LNCaP clone FGC (cell line): ENCODE results near the gene DIPK2B.
A peak's percentile ranks its signal among the peaks of the same experiment; 100 is the strongest.

Experiments
- DNase-seq: peaks from one replicate; pipeline ENCODE4 v3.0.0-alpha.2; 2011; ENCODE audit warnings: low read depth
- H3K4me3 ChIP-seq: 2 replicates; pipeline ENCODE4 v1.5.1; 2011; ENCODE audit warnings: mild to moderate bottlenecking, low read depth, low read length, control low read depth
- TF ChIP-seq, protein P1 (sequence below): IDR thresholded peaks from 2 replicates; pipeline ENCODE4 v1.5.1; 2012; ENCODE audit warnings: mild to moderate bottlenecking; ENCODE audit not compliant: control insufficient read depth, insufficient read depth; ENCODE audit errors: extremely low read depth

Gene DIPK2B

DNA sequence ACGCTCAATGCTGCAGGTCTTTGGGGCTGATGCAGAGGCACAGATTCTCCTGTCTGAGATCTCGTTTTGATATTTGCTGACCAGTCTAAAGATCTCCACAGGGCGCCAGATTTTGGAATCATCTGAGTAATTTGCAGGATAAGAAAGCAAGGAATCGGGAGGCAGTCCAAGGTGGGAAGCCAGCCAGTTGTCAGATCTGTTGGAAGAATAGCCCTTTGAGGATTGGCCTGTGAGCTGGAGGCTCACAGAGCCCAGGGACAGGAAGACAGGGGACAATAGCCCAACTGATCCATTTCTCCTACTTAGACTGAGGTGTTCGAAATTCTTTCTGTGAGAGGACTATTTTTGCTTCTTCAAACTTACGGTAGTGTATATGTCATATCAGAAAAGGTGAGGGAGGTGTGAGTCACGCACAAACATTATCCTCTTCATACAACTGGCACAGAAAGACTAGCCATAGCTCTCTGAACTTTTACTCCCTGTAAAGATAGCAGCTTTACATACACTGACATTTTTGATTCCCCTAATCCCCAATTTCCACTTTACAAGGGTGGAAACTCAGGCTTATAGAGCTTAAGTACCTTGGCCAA lies 8.8 kb downstream of the DIPK2B start:
- TF ChIP-seq, protein P1, sequence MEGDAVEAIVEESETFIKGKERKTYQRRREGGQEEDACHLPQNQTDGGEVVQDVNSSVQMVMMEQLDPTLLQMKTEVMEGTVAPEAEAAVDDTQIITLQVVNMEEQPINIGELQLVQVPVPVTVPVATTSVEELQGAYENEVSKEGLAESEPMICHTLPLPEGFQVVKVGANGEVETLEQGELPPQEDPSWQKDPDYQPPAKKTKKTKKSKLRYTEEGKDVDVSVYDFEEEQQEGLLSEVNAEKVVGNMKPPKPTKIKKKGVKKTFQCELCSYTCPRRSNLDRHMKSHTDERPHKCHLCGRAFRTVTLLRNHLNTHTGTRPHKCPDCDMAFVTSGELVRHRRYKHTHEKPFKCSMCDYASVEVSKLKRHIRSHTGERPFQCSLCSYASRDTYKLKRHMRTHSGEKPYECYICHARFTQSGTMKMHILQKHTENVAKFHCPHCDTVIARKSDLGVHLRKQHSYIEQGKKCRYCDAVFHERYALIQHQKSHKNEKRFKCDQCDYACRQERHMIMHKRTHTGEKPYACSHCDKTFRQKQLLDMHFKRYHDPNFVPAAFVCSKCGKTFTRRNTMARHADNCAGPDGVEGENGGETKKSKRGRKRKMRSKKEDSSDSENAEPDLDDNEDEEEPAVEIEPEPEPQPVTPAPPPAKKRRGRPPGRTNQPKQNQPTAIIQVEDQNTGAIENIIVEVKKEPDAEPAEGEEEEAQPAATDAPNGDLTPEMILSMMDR = no peak
- no peak overlapping the region for H3K4me3 ChIP-seq
- no peak for DNase-seq

- TF ChIP-seq, protein P1 = no peak
- no peak for DNase-seq
- H3K4me3 ChIP-seq = no peak overlapping the region
These were observed 9.3 kb downstream of the DIPK2B start for GRCh38 chrX:45191383-45191782.

- TF ChIP-seq, protein P1 = no peak
- DNase-seq = peak; percentile 43
These were observed 12.9 kb downstream of the DIPK2B start for GRCh38 chrX:45187731-45188130.

DNA sequence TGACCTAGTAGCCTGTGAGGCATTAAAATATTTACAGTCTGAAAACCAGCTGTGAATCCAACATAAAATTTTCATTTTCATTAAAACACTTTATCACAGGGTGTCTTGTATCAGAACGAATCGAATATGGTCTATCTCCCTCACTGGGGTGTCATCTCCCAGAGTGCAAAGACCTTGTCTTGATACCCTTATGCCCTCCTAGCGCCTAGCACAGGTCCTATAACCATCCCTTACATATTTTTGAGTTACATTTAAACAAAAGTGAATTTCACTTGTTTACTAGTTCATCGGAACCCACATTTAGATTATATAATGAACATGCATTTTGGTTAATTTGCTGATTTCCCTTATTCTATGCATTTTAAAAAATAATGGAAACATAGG lies 14.0 kb downstream of the DIPK2B start:
- TF ChIP-seq, protein P1 = no peak
- DNase-seq = no peak
- no peak overlapping the region for H3K4me3 ChIP-seq

More at GRCh38 chrX:45187731-45188130, 12.9 kb downstream of the DIPK2B start:
- H3K4me3 ChIP-seq = no peak overlapping the region

- no peak for DNase-seq
- H3K4me3 ChIP-seq = no peak overlapping the region
- TF ChIP-seq, protein P1 = no peak
These were observed 16.5 kb downstream of the DIPK2B start for GRCh38 chrX:45184211-45184610.

- TF ChIP-seq, protein P1 = no peak
- no peak for DNase-seq
- H3K4me3 ChIP-seq = no peak overlapping the region
These were observed 27.8 kb downstream of the DIPK2B start for GRCh38 chrX:45172890-45173289.

GRCh38 chrX:45166781-45167180 lies 33.9 kb downstream of the DIPK2B start:
- TF ChIP-seq, protein P1 = no peak
- H3K4me3 ChIP-seq = no peak overlapping the region
- DNase-seq = no peak
